ENCODE data around the gene DTNBP1. TPM values are rescaled to one million over a fixed set of nuclear protein-coding genes. Genes with fewer than 3 reads are reported as not detected.

Gene DTNBP1
- total RNA-seq (10 to 100 TPM in 8 of 9 donors, 1 to 10 TPM in 1; 7.0 to 38.4 (median 18.5) TPM), polyA plus RNA-seq (10 to 100 TPM in 1 of 2 donors, 1 to 10 TPM in 1; 7.2 to 18.8 TPM)
- long read RNA-seq, donor 1, transcript DTNBP1-202 (10 exons, 1,403 nt) = major isoform, 30 of 41 reads
- long read RNA-seq, donor 1, transcript DTNBP1-203 (9 exons, 1,359 nt) = minor isoform, 5 of 41 reads
- long read RNA-seq, donor 1, partial matches to known transcripts = 0 of 41 reads
- long read RNA-seq, donor 1, other reads (novel, unspliced or antisense) = 4 of 41 reads
- long read RNA-seq, donor 2, transcript DTNBP1-202 (10 exons, 1,403 nt) = major isoform, 18 of 22 reads
- long read RNA-seq, donor 2, partial matches to known transcripts = 2 of 22 reads
- long read RNA-seq, donor 2, other reads (novel, unspliced or antisense) = 1 of 22 reads
- long read RNA-seq, donor 3, transcript DTNBP1-202 (10 exons, 1,403 nt) = major isoform, 22 of 25 reads
- long read RNA-seq, donor 3, partial matches to known transcripts = 0 of 25 reads
- long read RNA-seq, donor 3, other reads (novel, unspliced or antisense) = 3 of 25 reads

- peak in 1 of 2 donors; percentile 50 for TF ChIP-seq POLR2A (IDR thresholded peaks at IDR 0.05)
- TF ChIP-seq CTCF (IDR thresholded peaks at IDR 0.05) = peak in 2 of 12 donors; percentile 5 to 13
- intact Hi-C loops (cut with DNase I) = no loop called here
- Histone ChIP-seq H3K27me3 (no peaks in the 10 kb centered on the region), H3K9me3 (no peaks in the 10 kb centered on the region), H3K27ac (peak within 1 kb of the TSS; percentile 26 to 94 (median 86)), H3K36me3 (peaks cover 0 to 5% (median 0%) of the 10 kb centered on the region in 9 donors), H3K4me3 (peak within 1 kb of the TSS; percentile 49 to 99 (median 91)), H3K4me1 (peaks cover 0 to 19% (median 5%) of the 10 kb centered on the region in 12 donors)
- peak; percentile 85 to 92 (median 89) for DNase-seq
- peak; percentile 74 to 97 (median 96) for ATAC-seq
- WGBS, 4 donors = 0 to 1% (median 1%) methylated on average over 54 to 98 of the region's 98 CpGs
Measured at GRCh38 chr6:15662326-15663129, at the start of gene DTNBP1. TSS of gene DTNBP1 (minus strand) at chr6:15663028. CDS start at chr6:15662869, 159 bp downstream.

DNA sequence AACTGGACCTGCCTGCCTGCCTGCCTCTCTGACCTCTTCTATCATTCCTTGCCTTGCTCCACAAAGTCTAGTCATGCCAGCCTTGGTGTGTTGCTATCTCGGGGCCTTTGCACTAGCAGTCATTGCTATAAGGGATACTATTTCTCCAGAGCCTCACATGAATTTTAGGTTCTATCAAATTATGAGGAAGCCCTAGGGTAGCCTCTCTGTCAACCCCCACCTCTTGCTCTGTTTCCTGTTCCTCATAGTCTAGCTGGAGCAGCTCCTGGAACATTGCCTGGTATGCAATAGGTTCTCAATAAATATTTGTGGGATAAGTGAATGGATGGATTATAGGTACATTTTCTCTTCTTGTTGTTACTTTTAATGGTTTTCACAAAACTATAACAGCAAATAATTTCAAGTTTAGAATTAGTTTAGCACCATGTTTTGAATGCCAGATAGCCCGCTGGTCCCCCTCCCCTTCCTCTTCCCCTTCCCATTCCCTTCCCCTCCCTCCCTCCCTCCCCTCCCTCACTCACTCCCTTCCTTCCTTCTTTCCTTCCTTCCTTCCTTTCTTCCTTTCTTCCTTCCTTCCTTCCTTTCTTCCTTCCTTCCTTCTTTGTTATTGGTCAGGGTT, 46.9 kb upstream of the DTNBP1 start:
- no peak overlapping the region for H3K27ac ChIP-seq
- DNase-seq = no peak
- no peaks in the 10 kb centered on the region for H3K9me3 ChIP-seq
- H3K27me3 ChIP-seq = no peaks in the 10 kb centered on the region
- ATAC-seq = no peak
- no peak overlapping the region for H3K4me3 ChIP-seq
- WGBS, 4 donors = 82 to 95% (median 83%) methylated on average over 2 of the region's 2 CpGs
- peaks cover 0 to 13% (median 0%) of the 10 kb centered on the region in 12 donors for H3K4me1 ChIP-seq
- TF ChIP-seq POLR2A (IDR thresholded peaks at IDR 0.05) (no peak), CTCF (IDR thresholded peaks at IDR 0.05) (no peak)
- intact Hi-C loops (cut with DNase I) = no loop called here
- H3K36me3 ChIP-seq = no peaks in the 10 kb centered on the region

- no peak for TF ChIP-seq POLR2A (IDR thresholded peaks at IDR 0.05)
- no peak for TF ChIP-seq CTCF (IDR thresholded peaks at IDR 0.05)
- WGBS, 4 donors = 62 to 72% (median 65%) methylated on average over 5 of the region's 5 CpGs
- Histone ChIP-seq H3K36me3 (no peaks in the 10 kb centered on the region), H3K9me3 (peaks cover 0 to 8% (median 0%) of the 10 kb centered on the region in 12 donors), H3K4me3 (no peak overlapping the region), H3K27ac (no peak overlapping the region), H3K27me3 (no peaks in the 10 kb centered on the region), H3K4me1 (peaks cover 0 to 10% (median 0%) of the 10 kb centered on the region in 12 donors)
- intact Hi-C loops (cut with DNase I) = no loop called here
- ATAC-seq (no peak), DNase-seq (no peak)
Measured at GRCh38 chr6:15708231-15708630, 45.4 kb upstream of the DTNBP1 start.
